ENCODE data around the gene CREB5. TPM values are rescaled to one million over a fixed set of nuclear protein-coding genes. Genes with fewer than 3 reads are reported as not detected.

The CREB5 gene
- total and polyA plus RNA-seq, 2 of the 13 experiments (the other 11 are each of a cell fraction or from before 2014, with no cell fraction given), result 0.38 to 0.71 TPM

DNA sequence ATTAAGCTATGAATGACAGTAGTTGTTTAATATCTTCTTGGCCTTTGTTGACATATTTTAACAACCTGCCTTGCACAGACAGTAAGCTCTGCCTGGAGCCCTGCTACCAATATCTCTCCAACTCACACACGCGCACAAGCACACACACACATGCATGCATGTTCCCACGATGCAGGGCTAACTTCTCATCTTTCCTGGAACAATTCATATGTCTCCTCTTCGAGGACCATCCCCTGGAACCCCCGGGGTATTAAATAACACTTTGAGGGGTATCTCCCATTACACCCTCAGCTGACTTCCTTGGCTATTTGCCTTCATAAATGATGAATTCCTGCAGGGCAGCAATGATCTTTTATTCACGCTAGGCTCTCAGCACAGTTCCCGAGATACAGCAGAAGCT, 287.8 kb downstream of the CREB5 start (continued):
- TF ChIP-seq, protein P1, sequence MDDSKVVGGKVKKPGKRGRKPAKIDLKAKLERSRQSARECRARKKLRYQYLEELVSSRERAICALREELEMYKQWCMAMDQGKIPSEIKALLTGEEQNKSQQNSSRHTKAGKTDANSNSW (CRISPR knock-in tag; IDR thresholded peaks at IDR 0.05; ENCODE audit: borderline replicate concordance), result no peak
- TF ChIP-seq NR2F1 (CRISPR knock-in tag; IDR thresholded peaks at IDR 0.05) (no peak), KAT2B (IDR thresholded peaks at IDR 0.05; ENCODE audit: borderline replicate concordance, low read depth, low read length) (no peak), ZNF274 (CRISPR knock-in tag; IDR thresholded peaks at IDR 0.05) (no peak)

DNA sequence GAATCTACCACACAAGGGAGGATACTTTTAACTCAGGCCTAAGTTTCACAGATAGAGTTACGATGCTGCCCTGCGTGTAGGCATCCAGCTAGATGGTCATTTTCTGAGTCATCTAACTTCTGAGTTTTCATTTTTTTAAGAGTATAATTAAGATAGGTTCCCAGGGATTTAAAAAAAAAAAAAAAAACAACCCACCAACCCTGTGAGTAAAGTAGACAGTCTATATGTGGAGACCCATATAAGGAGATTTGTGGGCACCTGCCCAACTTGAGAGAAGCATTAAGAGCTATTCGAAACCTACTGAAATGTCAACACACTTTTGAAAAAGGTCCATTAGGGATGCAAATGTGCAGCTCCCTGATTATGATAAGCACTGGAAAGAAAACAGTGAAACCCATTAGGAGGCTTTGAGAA, 288.5 kb downstream of the CREB5 start:
- no peak overlapping the region for H3K27ac ChIP-seq (ENCODE audit: extremely low read length, insufficient read depth, low read length)
- H4K20me1 ChIP-seq (ENCODE audit: insufficient read depth, low read length), result no peaks in the 10 kb centered on the region
- 47% methylated on average over 3 of the region's 3 CpGs for WGBS (ENCODE audit: low lambda C conversion rate)
- no peak overlapping the region for H2AFZ ChIP-seq (ENCODE audit: low read length)
- FAIRE-seq, result no peak
- no peak for ATAC-seq
- H3K79me2 ChIP-seq (ENCODE audit: insufficient read depth, low read length), result no peaks in the 10 kb centered on the region
- H3K27me3 ChIP-seq (ENCODE audit: control insufficient read depth in 1 of 2, insufficient read depth in 2 of 2, low read length in 2 of 2), result no peaks in the 10 kb centered on the region
- H3K4me2 ChIP-seq (ENCODE audit: low read depth, low read length), result no peak overlapping the region
- H3K36me3 ChIP-seq (replicated peaks in 1 of 2; ENCODE audit: control insufficient read depth in 1 of 2, insufficient read depth in 2 of 2, low read length in 2 of 2), result no peaks in the 10 kb centered on the region
- no TSS peak for BruUV-seq (replicated peaks)
- H3K4me3 ChIP-seq (replicated peaks in 1 of 3; ENCODE audit: insufficient read depth in 1 of 3, low read depth in 2 of 3, low read length in 3 of 3), result no peak overlapping the region
- H3K4me1 ChIP-seq (ENCODE audit: insufficient read depth, low read length), result no peaks in the 10 kb centered on the region
- CTCF ChIA-PET (ENCODE audit: low intra/inter-chr PET ratio, low total read pairs), result no interaction called here
- no peak overlapping the region for H3K9ac ChIP-seq (ENCODE audit: insufficient read depth, low read depth, low read length)
- intact Hi-C loops (cut with micrococcal nuclease; ENCODE audit: unreplicated experiment), result no loop called here
- DNase-seq (ENCODE audit: low spot score), result no peak
- POLR2A ChIA-PET, result no interaction called here
- no peaks in the 10 kb centered on the region for H3K9me3 ChIP-seq (ENCODE audit: low read length)
- in situ Hi-C loops (cut with HindIII; ENCODE audit: extremely low pct_ligation_motif_present, low pct_unique_long_range_greater_than_20kb), result no loop called here
- TF ChIP-seq ZFP41 (CRISPR knock-in tag; IDR thresholded peaks at IDR 0.05; ENCODE audit: borderline replicate concordance) (no peak), ZNF674 (CRISPR knock-in tag; IDR thresholded peaks at IDR 0.05; ENCODE audit: low read depth) (no peak), REXO4 (CRISPR knock-in tag; IDR thresholded peaks at IDR 0.05; ENCODE audit: borderline replicate concordance) (no peak), NR2F6 (IDR thresholded peaks at IDR 0.05) (no peak), NR2F6 (CRISPR knock-in tag; IDR thresholded peaks at IDR 0.05) (no peak), ZNF775 (CRISPR knock-in tag; IDR thresholded peaks at IDR 0.05; ENCODE audit: borderline replicate concordance) (no peak), MED1 (CRISPR knock-in tag; IDR thresholded peaks at IDR 0.05) (no peak), JDP2 (CRISPR knock-in tag; IDR thresholded peaks at IDR 0.05; ENCODE audit: borderline replicate concordance) (no peak)
- TF ChIP-seq, protein P2, sequence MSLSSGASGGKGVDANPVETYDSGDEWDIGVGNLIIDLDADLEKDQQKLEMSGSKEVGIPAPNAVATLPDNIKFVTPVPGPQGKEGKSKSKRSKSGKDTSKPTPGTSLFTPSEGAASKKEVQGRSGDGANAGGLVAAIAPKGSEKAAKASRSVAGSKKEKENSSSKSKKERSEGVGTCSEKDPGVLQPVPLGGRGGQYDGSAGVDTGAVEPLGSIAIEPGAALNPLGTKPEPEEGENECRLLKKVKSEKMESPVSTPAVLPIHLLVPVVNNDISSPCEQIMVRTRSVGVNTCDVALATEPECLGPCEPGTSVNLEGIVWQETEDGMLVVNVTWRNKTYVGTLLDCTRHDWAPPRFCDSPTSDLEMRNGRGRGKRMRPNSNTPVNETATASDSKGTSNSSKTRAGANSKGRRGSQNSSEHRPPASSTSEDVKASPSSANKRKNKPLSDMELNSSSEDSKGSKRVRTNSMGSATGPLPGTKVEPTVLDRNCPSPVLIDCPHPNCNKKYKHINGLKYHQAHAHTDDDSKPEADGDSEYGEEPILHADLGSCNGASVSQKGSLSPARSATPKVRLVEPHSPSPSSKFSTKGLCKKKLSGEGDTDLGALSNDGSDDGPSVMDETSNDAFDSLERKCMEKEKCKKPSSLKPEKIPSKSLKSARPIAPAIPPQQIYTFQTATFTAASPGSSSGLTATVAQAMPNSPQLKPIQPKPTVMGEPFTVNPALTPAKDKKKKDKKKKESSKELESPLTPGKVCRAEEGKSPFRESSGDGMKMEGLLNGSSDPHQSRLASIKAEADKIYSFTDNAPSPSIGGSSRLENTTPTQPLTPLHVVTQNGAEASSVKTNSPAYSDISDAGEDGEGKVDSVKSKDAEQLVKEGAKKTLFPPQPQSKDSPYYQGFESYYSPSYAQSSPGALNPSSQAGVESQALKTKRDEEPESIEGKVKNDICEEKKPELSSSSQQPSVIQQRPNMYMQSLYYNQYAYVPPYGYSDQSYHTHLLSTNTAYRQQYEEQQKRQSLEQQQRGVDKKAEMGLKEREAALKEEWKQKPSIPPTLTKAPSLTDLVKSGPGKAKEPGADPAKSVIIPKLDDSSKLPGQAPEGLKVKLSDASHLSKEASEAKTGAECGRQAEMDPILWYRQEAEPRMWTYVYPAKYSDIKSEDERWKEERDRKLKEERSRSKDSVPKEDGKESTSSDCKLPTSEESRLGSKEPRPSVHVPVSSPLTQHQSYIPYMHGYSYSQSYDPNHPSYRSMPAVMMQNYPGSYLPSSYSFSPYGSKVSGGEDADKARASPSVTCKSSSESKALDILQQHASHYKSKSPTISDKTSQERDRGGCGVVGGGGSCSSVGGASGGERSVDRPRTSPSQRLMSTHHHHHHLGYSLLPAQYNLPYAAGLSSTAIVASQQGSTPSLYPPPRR (CRISPR knock-in tag; IDR thresholded peaks at IDR 0.05; ENCODE audit: borderline replicate concordance), result no peak
- TF ChIP-seq, protein P3, sequence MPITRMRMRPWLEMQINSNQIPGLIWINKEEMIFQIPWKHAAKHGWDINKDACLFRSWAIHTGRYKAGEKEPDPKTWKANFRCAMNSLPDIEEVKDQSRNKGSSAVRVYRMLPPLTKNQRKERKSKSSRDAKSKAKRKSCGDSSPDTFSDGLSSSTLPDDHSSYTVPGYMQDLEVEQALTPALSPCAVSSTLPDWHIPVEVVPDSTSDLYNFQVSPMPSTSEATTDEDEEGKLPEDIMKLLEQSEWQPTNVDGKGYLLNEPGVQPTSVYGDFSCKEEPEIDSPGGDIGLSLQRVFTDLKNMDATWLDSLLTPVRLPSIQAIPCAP (CRISPR knock-in tag; IDR thresholded peaks at IDR 0.05; ENCODE audit: low read depth), result no peak
- TF ChIP-seq, protein P4, sequence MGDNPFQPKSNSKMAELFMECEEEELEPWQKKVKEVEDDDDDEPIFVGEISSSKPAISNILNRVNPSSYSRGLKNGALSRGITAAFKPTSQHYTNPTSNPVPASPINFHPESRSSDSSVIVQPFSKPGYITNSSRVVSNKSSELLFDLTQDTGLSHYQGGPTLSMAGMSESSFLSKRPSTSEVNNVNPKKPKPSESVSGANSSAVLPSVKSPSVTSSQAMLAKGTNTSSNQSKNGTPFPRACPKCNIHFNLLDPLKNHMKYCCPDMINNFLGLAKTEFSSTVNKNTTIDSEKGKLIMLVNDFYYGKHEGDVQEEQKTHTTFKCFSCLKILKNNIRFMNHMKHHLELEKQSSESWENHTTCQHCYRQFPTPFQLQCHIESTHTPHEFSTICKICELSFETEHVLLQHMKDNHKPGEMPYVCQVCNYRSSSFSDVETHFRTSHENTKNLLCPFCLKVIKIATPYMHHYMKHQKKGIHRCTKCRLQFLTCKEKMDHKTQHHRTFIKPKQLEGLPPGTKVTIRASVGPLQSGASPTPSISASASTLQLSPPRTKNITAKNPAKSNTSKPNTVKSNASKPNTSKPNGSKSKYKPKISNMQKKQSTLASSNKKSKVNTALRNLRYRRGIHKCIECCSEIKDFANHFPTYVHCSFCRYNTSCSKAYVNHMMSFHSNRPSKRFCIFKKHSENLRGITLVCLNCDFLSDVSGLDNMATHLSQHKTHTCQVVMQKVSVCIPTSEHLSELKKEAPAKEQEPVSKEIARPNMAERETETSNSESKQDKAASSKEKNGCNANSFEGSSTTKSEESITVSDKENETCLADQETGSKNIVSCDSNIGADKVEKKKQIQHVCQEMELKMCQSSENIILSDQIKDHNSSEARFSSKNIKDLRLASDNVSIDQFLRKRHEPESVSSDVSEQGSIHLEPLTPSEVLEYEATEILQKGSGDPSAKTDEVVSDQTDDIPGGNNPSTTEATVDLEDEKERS (CRISPR knock-in tag; IDR thresholded peaks at IDR 0.05), result no peak
